Parathyroid adenoma (tissue), 2 donors: ENCODE results near the gene SLC25A1.

Experiments used
- H2AFZ ChIP-seq: fragments of 300-600 bp; sonication (generic); one replicate; pipeline ENCODE4 v1.7.0; 2017; ENCODE audit warnings: antibody characterized with exemption, mild to moderate bottlenecking
- H3K27ac ChIP-seq: fragments of 300-600 bp; sonication (generic); one replicate; pipeline ENCODE4 v1.7.0; 2017
- H3K27me3 ChIP-seq: fragments of 300-600 bp; sonication (generic); one replicate; pipeline ENCODE4 v1.7.0; 2017; ENCODE audit warnings: low read length; ENCODE audit not compliant: control insufficient read depth, insufficient read depth
- H3K36me3 ChIP-seq: fragments of 300-600 bp; sonication (generic); one replicate; pipeline ENCODE4 v1.7.0; 2017; ENCODE audit warnings: low read length; ENCODE audit not compliant: control insufficient read depth, insufficient read depth
- H3K4me1 ChIP-seq: fragments of 300-600 bp; sonication (generic); one replicate; pipeline ENCODE4 v1.7.0; 2017; ENCODE audit warnings: control low read depth
- H3K4me2 ChIP-seq: fragments of 300-600 bp; sonication (generic); one replicate; pipeline ENCODE4 v1.7.0; 2017; ENCODE audit warnings: low read length
- H3K4me3 ChIP-seq: fragments of 300-600 bp; sonication (generic); one replicate; pipeline ENCODE4 v1.7.0; 2017; ENCODE audit warnings: low read depth, low read length
- H3K79me2 ChIP-seq: fragments of 300-600 bp; sonication (generic); one replicate; pipeline ENCODE4 v1.7.0; 2017; ENCODE audit warnings: control low read depth
- H3K9ac ChIP-seq: fragments of 300-600 bp; sonication (generic); one replicate; pipeline ENCODE4 v1.7.0; 2017; ENCODE audit warnings: mild to moderate bottlenecking
- H3K9me3 ChIP-seq: fragments of 300-600 bp; sonication (generic); one replicate; pipeline ENCODE4 v1.7.0; 2017; ENCODE audit warnings: low read length; ENCODE audit not compliant: control insufficient read depth
- TF ChIP-seq, protein P1 (sequence below): fragments of 300-600 bp; sonication (generic); IDR thresholded peaks from one replicate; pipeline ENCODE4 v1.7.0; 2017; ENCODE audit warnings: antibody characterized with exemption, mild to moderate bottlenecking
- donor health status: primary hyperparathyroidism.

Gene SLC25A1

DNA sequence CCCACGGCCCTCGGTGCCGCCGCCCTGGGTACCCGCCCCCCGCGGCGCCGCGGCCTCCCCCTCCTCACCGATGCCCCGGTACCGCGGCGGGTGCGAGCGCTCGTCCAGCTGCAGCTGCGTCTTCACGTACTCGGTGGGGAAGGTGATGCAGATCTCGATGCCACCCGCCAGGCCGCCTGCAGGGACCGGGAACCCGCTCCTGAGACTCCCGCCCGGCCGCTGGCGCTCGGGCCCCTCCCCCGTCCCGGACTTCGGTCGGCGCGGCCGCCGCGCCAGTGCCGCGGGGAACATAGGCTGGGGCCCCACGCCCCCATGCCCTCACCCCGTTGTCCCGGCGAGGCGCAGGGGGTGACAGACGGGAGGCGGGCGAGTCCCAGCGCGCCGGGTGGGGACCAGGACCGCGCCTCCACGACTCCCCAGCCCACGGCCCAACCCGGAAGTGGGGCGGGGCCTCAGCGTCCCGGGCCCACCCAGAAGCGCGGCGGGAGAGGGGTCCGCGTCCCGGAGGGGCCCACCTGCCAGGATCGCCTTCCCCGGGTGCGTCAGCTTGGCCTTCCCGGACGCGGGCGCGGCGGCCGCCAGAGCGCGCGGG lies 375 bp downstream of the SLC25A1 start:
- no peaks in the 10 kb centered on the region for H3K79me2 ChIP-seq
- peak overlapping the region; percentile 81 for H3K4me2 ChIP-seq
- TF ChIP-seq, protein P1, sequence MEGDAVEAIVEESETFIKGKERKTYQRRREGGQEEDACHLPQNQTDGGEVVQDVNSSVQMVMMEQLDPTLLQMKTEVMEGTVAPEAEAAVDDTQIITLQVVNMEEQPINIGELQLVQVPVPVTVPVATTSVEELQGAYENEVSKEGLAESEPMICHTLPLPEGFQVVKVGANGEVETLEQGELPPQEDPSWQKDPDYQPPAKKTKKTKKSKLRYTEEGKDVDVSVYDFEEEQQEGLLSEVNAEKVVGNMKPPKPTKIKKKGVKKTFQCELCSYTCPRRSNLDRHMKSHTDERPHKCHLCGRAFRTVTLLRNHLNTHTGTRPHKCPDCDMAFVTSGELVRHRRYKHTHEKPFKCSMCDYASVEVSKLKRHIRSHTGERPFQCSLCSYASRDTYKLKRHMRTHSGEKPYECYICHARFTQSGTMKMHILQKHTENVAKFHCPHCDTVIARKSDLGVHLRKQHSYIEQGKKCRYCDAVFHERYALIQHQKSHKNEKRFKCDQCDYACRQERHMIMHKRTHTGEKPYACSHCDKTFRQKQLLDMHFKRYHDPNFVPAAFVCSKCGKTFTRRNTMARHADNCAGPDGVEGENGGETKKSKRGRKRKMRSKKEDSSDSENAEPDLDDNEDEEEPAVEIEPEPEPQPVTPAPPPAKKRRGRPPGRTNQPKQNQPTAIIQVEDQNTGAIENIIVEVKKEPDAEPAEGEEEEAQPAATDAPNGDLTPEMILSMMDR, result no peak
- peak overlapping the region; percentile 70 for H3K4me3 ChIP-seq
- no peaks in the 10 kb centered on the region for H3K4me1 ChIP-seq
- peak overlapping the region; percentile 63 for H3K27ac ChIP-seq
- peak overlapping the region; percentile 28 for H3K9ac ChIP-seq
- peak overlapping the region; percentile 73 for H2AFZ ChIP-seq
- no peaks in the 10 kb centered on the region for H3K9me3 ChIP-seq
- H3K36me3 ChIP-seq, result no peaks in the 10 kb centered on the region
- H3K27me3 ChIP-seq, result no peaks in the 10 kb centered on the region

DNA sequence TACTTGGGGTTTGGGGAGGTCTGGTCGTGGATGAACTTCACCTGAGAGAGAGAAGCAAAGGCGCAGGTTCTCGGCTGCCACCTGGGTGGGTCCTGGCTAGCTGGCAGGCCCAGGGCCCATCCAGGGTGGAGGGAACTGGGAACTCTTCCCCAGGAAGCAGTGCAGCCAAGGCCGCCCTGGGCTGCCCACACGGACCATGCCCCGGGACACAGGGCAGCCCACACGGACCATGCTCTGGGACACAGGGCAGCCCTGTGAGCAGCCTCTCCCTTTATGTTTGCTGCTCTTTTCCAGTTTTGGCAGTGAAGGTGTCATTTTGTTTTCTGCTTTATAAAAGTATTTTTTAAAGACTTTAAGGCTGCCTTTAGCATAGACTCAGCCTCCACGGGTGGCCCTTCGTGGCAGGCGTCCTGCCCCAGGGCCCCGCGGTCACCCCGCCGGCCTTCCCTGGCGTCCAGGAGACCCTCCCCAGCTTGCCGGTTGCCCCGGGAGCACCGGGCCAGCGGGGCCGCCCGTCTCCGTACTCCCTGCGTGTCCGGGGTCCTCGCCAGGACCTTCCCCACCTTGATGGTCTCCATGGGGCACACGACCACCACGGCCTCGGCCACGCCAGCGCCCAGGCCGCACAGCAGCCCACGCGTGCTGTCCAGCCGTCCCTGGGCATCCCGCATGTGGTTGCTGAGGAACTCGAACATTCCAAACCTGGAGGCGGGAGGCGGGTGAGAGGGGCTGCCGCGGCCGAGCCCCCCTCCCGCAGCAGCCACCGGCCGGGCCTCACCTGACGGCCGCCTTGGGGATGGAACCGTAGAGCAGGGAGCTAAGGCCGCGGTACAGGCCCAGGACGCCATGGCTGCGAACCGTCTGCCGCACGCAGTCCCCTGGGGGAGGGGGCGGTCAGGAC lies 1.1 kb downstream of the SLC25A1 start:
- Histone ChIP-seq H3K9me3 (no peaks in the 10 kb centered on the region), H3K79me2 (no peaks in the 10 kb centered on the region), H3K4me2 (peak overlapping the region; percentile 81), H3K4me3 (peak overlapping the region; percentile 70), H3K27me3 (no peaks in the 10 kb centered on the region), H3K9ac (no peak overlapping the region), H3K36me3 (no peaks in the 10 kb centered on the region), H3K4me1 (no peaks in the 10 kb centered on the region), H2AFZ (peak overlapping the region; percentile 73), H3K27ac (no peak overlapping the region)
- TF ChIP-seq, protein P1, result no peak

DNA sequence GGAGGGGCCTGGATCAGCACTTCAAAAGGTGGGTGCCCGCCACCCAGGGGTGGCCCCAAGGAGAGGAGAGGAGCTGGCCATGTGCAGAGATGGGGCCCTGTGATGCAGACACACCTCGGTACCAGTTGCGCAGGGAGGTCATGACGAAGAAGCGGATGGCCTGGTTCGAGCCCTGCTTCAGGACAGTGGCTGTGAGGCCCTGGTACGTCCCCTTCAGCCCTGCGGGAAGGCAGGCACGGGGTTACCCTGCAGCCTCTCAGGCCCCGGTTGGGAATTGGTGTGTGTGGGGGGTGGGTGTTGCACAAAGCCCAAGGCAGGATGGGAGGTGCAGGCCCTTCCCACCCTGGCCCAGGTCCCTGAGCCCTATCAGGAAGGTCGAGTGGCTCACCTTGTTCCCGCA lies 1.8 kb downstream of the SLC25A1 start:
- no peaks in the 10 kb centered on the region for H3K4me1 ChIP-seq
- no peaks in the 10 kb centered on the region for H3K9me3 ChIP-seq
- no peaks in the 10 kb centered on the region for H3K36me3 ChIP-seq
- H3K4me2 ChIP-seq, result no peak overlapping the region
- H3K79me2 ChIP-seq, result no peaks in the 10 kb centered on the region
- TF ChIP-seq, protein P1, result no peak
- no peak overlapping the region for H3K4me3 ChIP-seq
- no peak overlapping the region for H2AFZ ChIP-seq
- no peak overlapping the region for H3K27ac ChIP-seq
- H3K9ac ChIP-seq, result no peak overlapping the region
- no peaks in the 10 kb centered on the region for H3K27me3 ChIP-seq

DNA sequence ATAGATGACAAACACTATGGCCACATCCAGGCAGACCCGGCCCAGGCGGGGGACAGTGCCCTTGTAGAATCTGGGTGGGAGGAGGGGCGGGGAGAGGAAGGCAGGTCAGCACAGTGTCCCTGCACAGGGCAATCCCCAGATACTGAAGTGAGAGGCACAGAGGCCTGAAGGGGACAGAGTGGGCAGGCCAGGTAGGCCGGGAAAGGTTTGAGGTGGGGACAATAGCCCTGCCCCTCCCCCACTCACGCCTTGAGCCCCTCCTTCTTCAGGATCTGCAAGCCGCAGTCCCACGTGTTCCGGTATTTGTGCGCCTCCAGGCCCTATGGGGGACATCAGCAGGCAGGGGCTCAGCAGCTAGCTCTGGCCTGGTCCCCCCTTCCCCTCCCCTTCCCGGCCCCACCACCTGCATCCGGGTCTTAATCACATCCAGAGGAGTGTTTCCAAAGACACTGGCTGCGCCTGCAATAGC lies 2.3 kb downstream of the SLC25A1 start:
- no peak overlapping the region for H3K4me3 ChIP-seq
- TF ChIP-seq, protein P1, result no peak
- no peak overlapping the region for H3K9ac ChIP-seq
- no peaks in the 10 kb centered on the region for H3K36me3 ChIP-seq
- H3K27me3 ChIP-seq, result no peaks in the 10 kb centered on the region
- H3K79me2 ChIP-seq, result no peaks in the 10 kb centered on the region
- no peak overlapping the region for H3K27ac ChIP-seq
- no peaks in the 10 kb centered on the region for H3K4me1 ChIP-seq
- H3K9me3 ChIP-seq, result no peaks in the 10 kb centered on the region
- no peak overlapping the region for H2AFZ ChIP-seq
- H3K4me2 ChIP-seq, result no peak overlapping the region
